Suppressor macrophage treated with lipopolysaccharide for 1 hour (primary cell): ENCODE data around the gene ATP1A1.
A peak's percentile ranks its signal among the peaks of the same experiment; 100 is the strongest.

Experiments
- DNase-seq, 3 donors: peaks; one replicate each; pipeline ENCODE4 v3.0.0-alpha.2; 2020 to 2022

Gene ATP1A1

DNA sequence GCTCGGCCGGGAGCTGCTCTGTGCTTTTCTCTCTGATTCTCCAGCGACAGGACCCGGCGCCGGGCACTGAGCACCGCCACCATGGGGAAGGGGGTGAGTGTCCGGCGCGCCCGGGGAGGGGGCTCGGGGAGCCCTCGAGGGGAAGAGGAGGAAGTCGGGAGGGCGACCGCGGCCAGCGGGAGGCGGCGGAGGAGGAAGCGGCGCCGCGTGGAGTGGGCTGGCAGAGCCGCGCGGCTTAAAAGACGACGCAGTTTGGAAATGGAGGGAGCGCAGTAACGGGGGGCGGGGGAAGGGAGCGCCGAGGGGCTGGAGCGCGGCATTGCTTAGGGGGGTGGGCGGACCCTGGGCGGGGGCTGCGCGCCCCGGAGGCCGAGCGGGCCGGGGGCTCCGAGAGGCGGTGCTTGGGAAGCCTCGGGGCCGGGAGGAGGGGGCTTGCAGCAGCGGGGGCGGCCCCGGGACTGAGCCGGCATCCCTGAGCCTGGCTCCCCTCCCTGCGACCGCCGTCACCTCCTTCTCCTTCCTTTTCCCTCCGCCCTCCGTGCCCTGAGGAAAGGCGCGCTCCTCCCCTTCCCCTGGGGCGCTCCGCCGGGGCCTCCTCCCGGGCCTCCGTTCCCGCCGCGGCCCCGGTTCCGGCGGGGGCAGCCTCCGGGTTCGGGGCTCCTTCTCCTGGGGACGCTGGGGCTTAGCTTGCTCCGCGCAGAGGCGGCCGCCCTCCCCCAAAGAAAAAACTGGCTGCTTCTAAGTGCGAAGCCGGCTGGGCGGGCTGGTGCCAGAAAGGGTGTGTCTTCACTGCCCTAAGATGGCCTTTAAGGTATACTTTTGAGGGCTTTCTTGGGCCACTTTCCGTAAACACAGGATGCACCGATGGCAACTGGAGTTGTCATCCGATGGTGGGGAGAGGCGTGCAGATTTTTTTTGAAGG lies 648 bp downstream of the ATP1A1 start:
- DNase-seq = peak; percentile 65 to 83 (median 65)

DNA sequence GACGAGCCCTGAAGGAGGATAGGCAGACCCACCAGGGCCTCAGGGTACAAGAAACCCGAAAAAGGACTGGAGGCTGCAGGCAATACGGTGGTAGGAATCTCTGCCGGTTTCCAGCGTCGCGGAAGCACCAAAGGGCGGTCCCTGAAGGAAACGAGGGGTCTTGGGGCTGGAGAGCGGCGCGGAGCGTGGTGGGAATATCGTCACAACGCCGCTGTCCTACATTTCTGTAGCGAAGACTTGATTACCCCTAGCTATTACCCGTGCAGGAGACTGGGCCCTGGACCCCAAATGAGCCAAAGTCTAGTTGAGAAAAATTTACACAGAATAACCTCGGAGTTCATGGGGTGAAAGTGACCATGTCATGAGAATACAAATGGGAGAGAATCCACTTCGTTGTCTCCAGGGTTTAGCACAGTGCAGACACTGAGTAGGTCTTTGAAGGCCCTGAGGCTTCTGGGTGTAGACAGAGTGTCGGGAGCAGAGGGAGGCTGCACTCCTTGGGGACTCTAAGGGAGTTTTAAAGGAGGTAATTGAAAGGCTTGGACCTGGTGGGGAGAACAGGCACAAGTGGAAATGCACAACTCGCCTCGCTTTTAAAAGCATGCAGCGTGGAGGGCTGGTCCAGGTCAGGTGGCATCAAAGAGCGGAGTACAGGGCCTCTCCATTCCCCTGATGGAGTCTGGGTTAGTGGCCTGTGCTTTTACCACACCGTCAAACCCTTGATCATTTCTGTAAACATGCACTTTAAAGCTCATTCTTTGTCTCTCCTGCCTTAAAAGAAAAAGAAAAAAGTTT lies 1.5 kb downstream of the ATP1A1 start:
- DNase-seq = no peak

DNA sequence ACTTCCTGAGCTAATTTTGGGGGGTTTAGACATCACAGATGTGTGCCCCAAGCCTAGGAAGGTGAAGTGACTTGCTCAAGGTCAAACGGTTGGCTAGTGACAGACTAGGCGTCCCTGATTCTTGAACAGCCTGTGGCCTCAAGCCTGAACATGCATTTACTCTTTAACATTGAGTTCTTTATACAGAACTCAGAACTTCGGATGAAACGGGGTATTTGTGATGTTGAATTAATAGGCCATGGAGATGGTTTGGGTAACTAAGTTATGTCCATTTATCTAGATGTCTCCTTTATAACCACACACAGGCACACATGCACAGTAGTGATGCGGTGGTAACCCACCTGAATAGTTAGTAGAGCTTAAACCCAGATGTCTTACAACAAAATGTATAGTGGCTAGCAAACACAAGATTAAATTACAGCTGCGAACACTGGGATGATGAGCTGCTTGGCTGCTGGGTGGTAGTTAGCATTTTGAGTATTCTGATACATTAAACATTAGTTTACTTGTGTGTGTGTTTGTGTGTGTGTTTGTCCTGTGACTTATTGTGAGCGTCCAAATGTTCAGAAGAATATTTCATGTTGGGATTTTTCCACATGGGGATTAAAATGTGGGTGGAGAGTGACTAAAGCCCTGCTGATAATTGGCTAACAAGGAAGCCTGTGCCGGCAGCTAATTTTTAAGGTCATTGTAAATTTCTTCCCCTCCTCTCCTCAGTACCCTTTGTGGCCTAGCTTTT lies 2.3 kb downstream of the ATP1A1 start:
- peak; percentile 70 to 82 (median 80) for DNase-seq

DNA sequence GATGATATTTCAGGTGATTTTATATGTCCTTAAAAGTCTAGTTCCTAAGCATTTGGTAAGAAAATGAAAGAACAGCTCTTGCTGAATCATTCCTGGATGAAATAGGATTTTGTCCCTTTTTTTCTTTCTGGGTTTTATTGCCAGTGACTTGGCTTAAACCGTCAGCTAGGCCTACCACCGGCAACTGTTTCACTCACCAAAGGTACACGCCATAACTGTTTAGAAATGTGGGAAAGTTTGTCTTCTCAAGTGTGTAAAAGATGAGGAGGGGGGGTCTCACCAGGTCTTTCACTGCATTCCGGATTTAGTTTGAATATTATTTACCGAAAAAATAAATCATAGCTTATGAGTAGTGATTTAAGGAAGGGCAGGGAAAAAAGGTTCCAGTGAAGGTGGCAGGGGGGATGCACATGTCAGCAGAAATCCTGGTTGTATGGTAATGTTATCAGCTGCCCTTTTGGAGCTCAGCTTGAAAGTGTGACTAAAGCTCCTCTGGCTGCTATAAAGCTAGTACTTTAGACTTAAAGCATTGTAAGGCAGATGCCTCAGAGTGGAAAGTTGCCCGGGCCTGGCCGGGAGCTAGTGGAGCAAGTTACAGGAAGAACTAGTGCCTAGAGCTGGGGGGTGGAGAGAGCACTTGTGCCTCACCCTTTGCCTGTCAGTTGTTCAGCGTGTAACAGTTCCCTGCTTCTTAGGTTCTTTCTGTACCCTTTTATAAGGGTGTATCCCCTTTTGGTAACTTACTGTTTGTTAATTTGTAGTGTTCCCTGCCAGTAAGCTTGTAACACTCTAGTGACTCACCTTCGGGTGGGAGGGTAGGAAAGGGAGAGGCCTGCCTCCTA lies 3.1 kb downstream of the ATP1A1 start:
- peak; percentile 73 to 81 (median 76) for DNase-seq

DNA sequence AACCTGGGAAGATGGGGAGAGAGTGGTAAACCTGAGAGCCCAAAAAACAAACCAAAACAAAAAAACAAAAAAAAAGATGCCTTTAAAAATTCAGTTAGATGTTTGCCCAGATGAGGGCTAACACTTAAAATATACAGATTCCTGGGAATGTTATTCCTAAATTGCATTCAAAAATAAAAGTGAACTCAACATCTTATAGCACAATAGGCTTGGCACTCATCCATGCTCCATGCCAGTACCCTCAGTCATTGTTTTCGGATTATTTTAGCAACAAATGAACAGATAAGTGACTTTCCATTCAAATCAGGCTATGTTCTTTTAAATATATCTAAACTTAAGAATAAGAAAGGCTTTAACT lies 3.7 kb downstream of the ATP1A1 start:
- DNase-seq = no peak

DNA sequence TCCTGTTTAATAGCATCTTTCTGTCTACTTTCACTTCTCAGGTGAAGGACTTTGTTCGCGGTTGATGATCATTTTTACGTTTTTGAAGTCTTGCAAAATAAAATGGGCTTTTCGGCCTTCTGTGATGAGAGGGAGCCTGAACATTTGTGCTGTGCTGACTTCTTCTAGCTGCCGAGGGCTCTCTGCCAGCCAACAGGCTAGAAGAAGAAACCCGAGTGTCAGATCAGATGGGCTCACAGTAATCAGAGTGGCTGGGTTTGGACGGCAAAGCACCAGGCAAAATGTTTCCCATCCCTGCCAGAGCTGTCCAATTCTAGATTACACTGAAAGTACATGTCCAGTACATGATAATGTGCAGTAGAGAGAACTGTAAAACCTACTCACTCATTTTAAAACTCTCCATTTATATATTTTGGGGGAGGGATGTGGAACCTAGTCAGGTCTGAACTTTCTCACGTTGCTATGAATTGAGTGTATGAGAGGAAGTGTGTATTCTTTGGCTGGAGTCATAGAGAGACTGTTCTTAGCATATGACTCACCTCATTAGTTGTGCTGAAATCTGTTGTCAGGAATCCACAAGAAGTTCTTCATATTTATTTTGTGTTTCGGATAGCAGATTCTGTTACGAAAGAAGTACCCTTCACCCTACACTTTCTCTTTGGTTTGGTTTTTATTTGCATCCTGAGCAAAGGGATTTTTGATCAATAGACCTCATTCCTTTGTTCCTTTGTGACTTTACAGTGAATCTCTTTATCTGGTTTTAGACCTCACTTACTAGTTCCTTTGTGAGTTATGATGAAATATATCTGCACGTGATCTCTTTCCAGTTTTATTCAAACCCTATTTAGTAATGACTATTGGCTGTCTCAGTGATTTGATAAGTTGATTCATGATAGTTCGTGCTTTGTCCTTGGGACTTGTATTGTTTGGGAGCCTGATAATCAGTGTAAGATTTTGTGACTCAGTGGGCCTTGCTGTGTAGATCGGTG lies 4.8 kb downstream of the ATP1A1 start:
- DNase-seq = peak; percentile 76 to 95 (median 92)

DNA sequence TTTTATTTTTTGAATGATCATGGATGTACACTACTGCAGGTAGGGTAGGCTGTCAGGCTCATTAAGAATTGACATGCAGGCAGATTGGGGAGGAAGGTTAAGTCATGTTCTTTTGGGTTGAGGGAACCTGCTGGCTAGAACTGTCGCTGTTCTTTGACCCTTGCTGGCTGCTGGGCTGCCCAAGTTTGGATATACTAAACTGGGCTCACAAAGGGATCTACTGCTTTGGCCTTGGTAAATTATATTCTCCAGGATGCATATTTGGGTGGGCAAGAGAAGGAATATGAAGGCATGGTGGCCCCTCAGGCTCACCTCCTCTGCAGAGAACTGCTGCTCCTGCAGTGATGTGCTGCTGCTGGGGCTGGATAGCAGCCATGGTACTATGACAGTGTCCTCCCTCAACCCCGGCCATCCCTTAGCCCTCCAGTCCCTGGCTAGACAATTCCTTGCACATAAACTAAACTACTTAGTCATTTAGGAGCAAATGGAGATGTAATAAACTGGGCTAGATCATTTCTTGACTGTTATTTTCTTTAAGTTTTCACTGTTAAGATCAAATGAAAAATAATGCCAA lies 6.1 kb downstream of the ATP1A1 start:
- DNase-seq = no peak

DNA sequence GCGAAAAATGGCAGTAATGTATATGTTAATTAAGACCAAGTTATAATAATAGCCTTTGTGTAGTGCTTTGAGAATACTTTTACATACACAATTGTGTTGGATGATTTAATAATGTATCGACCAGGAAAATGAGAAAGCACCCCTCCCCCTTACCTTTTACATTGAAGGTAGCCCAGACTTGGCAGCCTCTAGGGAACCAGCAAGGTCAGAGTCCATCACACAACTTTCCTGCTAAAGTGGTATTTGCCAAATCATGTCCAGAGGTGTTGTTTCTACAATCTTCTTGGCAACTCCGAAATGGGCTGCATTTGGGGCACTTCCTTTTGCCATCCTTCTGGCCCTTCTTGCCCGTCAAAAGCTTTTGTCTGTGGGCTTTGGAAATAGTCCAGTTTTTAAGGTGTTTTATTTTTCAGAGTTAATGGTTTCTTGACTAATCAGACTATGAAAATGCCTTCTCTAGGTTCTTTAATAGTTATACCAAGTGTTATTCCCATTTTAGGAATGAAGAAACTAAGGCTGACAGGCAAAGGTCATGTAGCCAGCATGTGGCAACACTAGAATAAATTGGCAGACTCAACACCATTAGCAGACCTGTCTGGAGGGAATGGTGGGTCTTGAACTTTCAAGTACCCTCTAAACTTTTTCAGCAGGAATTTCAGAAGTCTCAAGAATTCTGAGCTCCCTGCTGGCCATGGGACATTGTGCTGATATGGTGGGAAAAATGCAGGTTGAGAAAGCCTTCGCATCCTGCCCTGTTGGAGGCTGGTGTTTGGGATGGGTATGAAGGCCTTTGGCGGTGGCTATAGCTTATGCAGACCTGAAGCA lies 6.8 kb downstream of the ATP1A1 start:
- no peak for DNase-seq

DNA sequence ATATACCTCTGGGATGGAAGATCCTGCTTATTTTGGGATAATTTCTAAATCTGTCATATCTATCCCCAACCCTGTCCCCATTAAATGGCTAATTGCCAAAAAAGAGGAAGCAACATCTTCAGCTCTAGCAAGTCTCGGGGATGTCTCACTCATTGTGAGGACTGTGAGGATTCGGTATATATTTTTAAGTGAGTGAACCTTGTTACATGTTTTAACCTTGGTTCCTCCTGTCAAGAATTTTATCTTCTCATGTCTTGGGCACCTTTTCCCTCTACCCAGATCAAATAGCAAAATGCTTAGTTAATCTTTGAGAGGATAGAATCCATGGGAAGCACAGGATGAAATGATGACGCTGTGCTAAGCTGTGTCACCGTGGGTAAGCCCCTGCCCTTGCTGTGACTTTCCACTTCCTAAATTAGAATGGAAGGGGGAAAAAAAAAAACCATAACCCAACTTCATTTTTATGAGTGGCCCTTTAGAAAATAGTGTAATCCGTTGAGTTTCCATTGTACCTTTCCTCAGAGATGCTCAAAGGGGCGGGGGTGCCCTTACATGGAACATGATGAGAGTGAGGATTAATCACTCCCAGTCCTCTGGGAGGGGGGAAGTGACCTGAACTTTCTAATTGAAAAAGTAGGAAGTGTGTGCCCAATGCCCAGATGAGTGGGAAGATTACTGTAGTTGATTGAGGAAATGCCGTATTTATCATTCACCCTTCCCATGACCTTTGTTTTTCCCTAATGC lies 7.6 kb downstream of the ATP1A1 start:
- peak; percentile 85 to 95 (median 86) for DNase-seq

DNA sequence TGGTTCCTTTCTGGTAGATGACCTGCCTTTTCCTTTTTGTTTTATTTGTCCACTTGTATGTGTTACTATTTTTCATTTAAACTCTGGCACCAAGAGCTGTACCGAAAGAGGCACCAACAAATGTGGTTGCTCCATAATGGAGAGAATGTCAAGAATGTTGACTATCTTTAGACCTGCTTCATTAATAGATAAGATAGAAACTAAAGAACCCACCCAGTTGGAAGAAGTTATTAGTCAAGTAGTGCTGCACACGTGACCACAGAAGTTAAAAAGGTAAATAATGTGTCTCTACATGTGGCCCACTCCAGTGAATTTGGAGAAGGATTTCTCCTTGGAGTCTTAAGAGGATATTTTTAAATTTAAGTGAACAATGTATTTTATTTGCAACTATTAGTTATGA lies 9.3 kb downstream of the ATP1A1 start:
- DNase-seq = no peak

DNA sequence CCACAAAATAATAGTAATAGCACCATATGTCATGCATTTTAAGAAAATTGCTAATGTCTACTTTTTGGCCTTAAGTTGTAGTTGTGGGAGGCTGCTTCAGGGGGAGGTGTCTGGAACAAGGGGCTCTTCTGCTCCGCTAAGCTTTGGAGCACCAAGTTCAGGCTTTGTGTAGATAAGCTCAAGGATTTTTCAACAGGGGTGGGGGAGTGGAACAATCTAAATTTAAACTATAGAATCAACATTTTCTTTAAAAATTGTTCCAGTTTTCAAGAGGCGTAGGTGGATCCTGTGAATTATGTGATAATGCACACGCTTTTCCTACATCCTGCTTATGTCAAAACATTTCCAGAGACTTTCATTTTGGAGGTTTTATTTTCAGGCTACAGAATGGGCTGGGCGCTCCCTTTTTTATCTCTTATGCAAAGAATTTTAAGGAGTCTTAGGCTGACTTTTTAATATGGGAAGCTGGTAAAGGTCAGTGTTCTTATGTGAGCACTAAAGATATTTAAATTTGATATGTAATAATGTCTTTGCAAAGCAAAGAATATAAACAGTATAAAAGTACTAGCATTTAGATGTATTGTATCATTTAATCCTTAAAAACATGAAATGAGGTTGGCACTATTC lies 9.9 kb downstream of the ATP1A1 start:
- no peak for DNase-seq

DNA sequence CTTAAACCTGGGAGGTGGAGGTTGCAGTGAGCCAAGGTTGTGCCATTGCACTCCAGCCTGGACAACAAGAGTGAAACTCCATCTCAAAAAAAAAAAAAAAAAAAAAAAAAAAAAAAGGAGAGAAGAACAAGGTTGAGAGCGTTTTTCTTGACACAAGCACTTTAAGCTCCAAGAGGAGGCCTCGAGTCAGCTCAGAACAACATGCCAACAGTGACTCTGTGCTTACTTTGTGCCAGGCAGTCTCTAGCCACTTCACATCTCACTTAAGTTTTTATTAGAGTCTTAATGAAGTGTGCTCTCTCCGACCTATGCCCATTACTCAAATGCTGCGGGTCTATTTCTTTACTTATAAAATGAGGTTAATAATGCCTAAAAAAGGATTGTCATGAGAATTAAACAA lies 13.0 kb downstream of the ATP1A1 start:
- no peak for DNase-seq

DNA sequence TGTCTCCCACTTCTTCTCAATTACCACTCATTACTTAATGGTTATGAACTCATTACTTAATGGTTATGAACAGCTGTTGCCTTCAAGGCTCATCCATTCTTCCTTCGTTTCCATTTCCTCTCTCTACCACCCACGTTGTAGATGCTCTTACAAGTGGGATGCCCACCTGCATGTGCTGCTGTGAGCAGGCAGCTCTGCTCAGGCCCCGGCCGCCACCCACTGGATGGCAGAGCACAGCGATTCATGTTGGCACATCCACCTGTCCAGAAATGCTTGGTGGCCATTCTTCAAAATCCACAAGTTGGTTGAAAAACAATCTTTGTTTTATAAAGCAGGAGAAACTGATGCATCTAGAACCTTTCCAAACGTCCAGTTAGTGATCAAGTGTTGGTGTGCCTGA lies 14.5 kb downstream of the ATP1A1 start:
- DNase-seq = no peak

DNA sequence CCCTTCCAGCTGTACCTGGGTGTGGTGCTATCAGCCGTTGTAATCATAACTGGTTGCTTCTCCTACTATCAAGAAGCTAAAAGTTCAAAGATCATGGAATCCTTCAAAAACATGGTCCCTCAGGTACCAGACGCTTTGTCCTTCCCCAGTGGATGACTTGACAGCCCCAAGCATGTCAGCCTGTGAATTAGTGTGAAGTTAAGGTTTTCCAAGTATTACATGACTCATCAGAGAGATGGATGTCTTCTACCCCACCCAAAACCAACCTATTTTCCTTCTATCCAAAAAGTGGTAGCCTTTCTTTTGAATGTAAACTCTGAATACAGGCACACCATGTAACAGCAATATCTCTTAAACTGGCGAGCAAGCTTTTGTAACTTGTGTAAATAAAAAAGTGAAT lies 15.1 kb downstream of the ATP1A1 start:
- no peak for DNase-seq

DNA sequence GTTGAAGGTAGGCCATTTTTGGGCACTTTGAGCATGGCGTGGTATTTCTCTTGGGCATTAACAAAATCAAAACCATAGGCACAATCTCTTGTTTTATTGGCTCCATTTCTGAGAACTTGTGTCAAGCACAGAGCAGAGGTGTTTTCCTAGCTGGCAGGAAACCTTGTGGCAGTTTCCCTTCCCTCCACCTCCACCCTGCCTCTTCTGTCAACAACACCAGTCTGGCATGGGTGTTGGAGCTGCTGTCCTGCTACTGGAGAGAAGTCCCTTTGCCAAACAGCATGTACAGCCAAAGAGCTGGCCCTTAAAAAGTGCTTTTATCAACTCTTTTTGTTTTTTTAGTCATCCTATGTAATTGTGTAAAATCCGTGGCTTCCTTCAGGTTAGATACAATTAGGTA lies 16.0 kb downstream of the ATP1A1 start:
- DNase-seq = no peak

DNA sequence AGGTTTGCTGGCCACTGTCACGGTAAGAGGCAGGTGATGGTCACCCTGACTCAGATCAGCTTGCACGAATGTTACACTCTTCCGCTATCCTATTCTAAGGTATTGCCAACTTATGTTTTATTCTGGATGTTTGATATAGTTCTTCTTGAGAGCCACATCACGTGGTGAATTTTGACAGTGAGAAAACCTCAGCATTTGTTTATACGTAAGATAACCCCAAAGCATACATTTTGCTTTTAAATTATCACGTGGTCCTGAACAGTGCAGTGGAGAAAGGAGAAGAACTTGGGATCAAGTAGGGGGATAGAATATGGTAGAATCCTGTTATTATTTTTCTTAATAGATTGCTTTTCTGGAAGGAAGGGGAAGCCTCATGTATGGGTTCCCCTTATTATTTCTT lies 16.6 kb downstream of the ATP1A1 start:
- no peak for DNase-seq

DNA sequence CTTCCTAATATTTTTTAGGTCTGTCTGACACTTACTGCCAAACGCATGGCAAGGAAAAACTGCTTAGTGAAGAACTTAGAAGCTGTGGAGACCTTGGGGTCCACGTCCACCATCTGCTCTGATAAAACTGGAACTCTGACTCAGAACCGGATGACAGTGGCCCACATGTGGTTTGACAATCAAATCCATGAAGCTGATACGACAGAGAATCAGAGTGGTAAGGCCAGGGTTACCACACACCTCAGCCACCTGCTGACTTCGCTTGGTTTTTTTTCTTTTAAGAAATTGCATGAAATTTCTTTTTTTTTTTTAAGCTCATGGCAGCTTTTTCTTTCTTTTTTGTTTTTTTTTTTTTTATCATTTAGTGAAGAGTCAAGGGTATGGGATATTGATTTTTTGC lies 17.2 kb downstream of the ATP1A1 start:
- DNase-seq = peak in 2 of 3 donors; percentile 23 to 26

DNA sequence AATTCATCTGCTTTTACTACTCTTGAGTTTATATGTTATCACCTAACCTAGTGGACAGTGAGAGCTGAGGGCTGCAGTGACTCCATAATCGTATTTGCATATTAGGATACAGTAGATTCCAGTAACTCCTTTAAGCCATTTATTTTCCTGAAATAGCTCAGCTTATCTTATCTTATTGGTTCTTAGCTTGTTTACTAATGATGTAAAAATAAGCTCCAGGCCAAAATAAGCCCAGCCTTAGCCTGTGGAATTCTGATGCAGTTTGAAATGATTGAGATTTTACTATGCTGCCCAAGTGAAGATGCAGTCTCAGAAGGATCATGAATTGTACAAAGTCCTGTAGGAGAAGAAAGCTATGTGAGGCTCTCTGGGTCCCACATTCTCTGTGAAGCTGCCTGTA lies 18.1 kb downstream of the ATP1A1 start:
- DNase-seq = no peak
